HEK293 (cell line): ENCODE measurements around the gene STAMBP.

ENCODE experiments used
- CTCF ChIA-PET: fragments of 350-600 bp; formaldehyde crosslinking; extraction: SDS; loops from one replicate; lab custom pipeline; 2021; ENCODE audit warnings: antibody characterized with exemption; lab: Yijun Ruan, JAX
- POLR2A ChIA-PET: fragments of 300-600 bp; formaldehyde crosslinking; extraction: SDS; loops from one replicate; lab custom pipeline; 2020; ENCODE audit warnings: antibody characterized with exemption, inconsistent platforms; lab: Yijun Ruan, JAX
- H3K27ac ChIP-seq: fragments of 200-500 bp; sonication (Bioruptor generic); 2 replicates; pipeline ENCODE4 v1.5.1; 2014; ENCODE audit warnings: low read depth, low read length, control low read depth, inconsistent platforms; ENCODE audit errors: extremely low read depth
- H3K36me3 ChIP-seq, 2 experiments: fragments of 200-500 bp in 1 of 2; sonication (Bioruptor generic) in 1 of 2; 1 replicate in 1 of 2; 2 replicates in 1 of 2; pipeline ENCODE4 v1.5.1; 2014 to 2017; ENCODE audit warnings: inconsistent platforms in 2 of 2, low read length in 2 of 2; ENCODE audit not compliant: control insufficient read depth in 2 of 2, insufficient read depth in 1 of 2
- H3K4me1 ChIP-seq: fragments of 200-500 bp; sonication (Bioruptor generic); 2 replicates; pipeline ENCODE4 v1.5.1; 2014; ENCODE audit warnings: mild to moderate bottlenecking, low read length, inconsistent platforms; ENCODE audit not compliant: control insufficient read depth, insufficient read depth
- H3K4me3 ChIP-seq: 2 replicates; pipeline ENCODE4 v1.5.1; 2011; ENCODE audit warnings: low read depth, mild to moderate bottlenecking, control low read depth, low read length, moderate library complexity
- H3K9me3 ChIP-seq: fragments of 200-500 bp; sonication (Bioruptor generic); 2 replicates; pipeline ENCODE4 v1.5.1; 2014; ENCODE audit warnings: low read depth, low read length, inconsistent platforms; ENCODE audit not compliant: control insufficient read depth, insufficient read depth
- GLI2 ChIP-seq: fragments of 450-650 bp; formaldehyde crosslinking; IDR thresholded peaks from 2 replicates; pipeline ENCODE4; 2017; ENCODE audit warnings: missing biosample characterization, missing genetic modification characterization, low read depth, borderline replicate concordance
- ZBTB20 ChIP-seq: fragments of 450-650 bp; formaldehyde crosslinking; IDR thresholded peaks from 2 replicates; pipeline ENCODE4 v1.5.1; 2016; ENCODE audit warnings: missing biosample characterization, missing genetic modification characterization
- ZNF184 ChIP-seq: fragments of 450-650 bp; IDR thresholded peaks from 2 replicates; pipeline ENCODE4 v1.5.1; 2018; ENCODE audit warnings: missing biosample characterization, mild to moderate bottlenecking, missing genetic modification characterization
- TF ChIP-seq, protein P1 (sequence below): sonication (generic); formaldehyde crosslinking; IDR thresholded peaks from 2 replicates; pipeline ENCODE4 v1.8.1; 2022; ENCODE audit warnings: mild to moderate bottlenecking, moderate library complexity, missing genetic modification reagents
- TF ChIP-seq, protein P2 (sequence below): fragments of 450-650 bp; formaldehyde crosslinking; IDR thresholded peaks from 2 replicates; pipeline ENCODE4 v1.5.1; 2016; ENCODE audit warnings: missing biosample characterization, missing genetic modification characterization, low read depth
- TF ChIP-seq, protein P3 (sequence below): fragments of 450-650 bp; formaldehyde crosslinking; IDR thresholded peaks from 2 replicates; pipeline ENCODE4 v1.5.1; 2017; ENCODE audit warnings: missing biosample characterization, missing genetic modification characterization

The STAMBP gene

DNA sequence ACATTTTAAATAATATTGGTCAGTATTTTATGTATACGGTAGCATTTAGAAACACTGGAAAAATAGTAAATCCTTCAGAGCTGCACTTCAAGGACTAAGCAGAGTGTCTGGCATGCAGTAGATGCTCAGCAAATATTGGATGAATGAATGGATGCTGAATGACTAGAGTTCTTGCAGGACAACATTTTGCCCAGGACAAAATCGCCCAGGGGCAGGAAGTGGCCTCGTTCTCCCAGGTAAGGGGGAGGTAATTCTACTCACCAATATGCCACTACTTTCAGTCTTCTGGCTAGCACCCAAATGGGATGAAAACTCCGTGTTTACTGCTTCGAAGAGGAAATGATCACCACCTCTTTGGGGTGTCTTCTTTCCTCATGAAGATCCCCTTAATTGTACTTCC lies 93.9 kb downstream of the STAMBP start:
- Histone ChIP-seq H3K9me3 (no peaks in the 10 kb centered on the region), H3K27ac (no peak overlapping the region), H3K4me1 (peaks cover 3% of the 10 kb centered on the region), H3K4me3 (no peak overlapping the region), H3K36me3 (no peaks in the 10 kb centered on the region)
- TF ChIP-seq ZBTB20 (no peak), GLI2 (tag by site-specific recombination) (no peak), ZNF184 (tag by site-specific recombination) (no peak)
- TF ChIP-seq, protein P1, sequence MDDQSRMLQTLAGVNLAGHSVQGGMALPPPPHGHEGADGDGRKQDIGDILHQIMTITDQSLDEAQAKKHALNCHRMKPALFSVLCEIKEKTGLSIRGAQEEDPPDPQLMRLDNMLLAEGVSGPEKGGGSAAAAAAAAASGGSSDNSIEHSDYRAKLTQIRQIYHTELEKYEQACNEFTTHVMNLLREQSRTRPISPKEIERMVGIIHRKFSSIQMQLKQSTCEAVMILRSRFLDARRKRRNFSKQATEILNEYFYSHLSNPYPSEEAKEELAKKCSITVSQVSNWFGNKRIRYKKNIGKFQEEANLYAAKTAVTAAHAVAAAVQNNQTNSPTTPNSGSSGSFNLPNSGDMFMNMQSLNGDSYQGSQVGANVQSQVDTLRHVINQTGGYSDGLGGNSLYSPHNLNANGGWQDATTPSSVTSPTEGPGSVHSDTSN (CRISPR knock-in tag) = no peak
- TF ChIP-seq, protein P2, sequence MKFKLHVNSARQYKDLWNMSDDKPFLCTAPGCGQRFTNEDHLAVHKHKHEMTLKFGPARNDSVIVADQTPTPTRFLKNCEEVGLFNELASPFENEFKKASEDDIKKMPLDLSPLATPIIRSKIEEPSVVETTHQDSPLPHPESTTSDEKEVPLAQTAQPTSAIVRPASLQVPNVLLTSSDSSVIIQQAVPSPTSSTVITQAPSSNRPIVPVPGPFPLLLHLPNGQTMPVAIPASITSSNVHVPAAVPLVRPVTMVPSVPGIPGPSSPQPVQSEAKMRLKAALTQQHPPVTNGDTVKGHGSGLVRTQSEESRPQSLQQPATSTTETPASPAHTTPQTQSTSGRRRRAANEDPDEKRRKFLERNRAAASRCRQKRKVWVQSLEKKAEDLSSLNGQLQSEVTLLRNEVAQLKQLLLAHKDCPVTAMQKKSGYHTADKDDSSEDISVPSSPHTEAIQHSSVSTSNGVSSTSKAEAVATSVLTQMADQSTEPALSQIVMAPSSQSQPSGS (tag by site-specific recombination) = no peak
- TF ChIP-seq, protein P3, sequence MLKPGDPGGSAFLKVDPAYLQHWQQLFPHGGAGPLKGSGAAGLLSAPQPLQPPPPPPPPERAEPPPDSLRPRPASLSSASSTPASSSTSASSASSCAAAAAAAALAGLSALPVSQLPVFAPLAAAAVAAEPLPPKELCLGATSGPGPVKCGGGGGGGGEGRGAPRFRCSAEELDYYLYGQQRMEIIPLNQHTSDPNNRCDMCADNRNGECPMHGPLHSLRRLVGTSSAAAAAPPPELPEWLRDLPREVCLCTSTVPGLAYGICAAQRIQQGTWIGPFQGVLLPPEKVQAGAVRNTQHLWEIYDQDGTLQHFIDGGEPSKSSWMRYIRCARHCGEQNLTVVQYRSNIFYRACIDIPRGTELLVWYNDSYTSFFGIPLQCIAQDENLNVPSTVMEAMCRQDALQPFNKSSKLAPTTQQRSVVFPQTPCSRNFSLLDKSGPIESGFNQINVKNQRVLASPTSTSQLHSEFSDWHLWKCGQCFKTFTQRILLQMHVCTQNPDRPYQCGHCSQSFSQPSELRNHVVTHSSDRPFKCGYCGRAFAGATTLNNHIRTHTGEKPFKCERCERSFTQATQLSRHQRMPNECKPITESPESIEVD (tag by site-specific recombination) = no peak
- ChIA-PET CTCF (no interaction called here), POLR2A (no interaction called here)
